Mesendoderm (in vitro differentiated cells): ENCODE results near the gene PXYLP1.
A peak's percentile ranks its signal among the peaks of the same experiment; 100 is the strongest.

ENCODE experiments used
- DNase-seq: peaks from one replicate; pipeline ENCODE4 v3.0.0; 2013
- H2AK5ac ChIP-seq: 2 replicates; pipeline ENCODE4 v1.6.1; 2013; ENCODE audit warnings: low read length, inconsistent platforms
- H2BK120ac ChIP-seq: 2 replicates; pipeline ENCODE4 v1.6.1; 2013; ENCODE audit warnings: low read depth, mild to moderate bottlenecking, low read length, moderate library complexity, mixed read lengths
- H2BK15ac ChIP-seq: replicated peaks from 2 replicates; pipeline ENCODE4 v1.6.1; 2013; ENCODE audit warnings: low read depth, mild to moderate bottlenecking, moderate library complexity
- H2BK5ac ChIP-seq: 2 replicates; pipeline ENCODE4 v1.6.1; 2013; ENCODE audit warnings: low read length, inconsistent platforms
- H3K18ac ChIP-seq: 2 replicates; pipeline ENCODE4 v1.6.1; 2013; ENCODE audit warnings: mild to moderate bottlenecking, low read length, mixed read lengths
- H3K23ac ChIP-seq: one replicate; pipeline ENCODE4 v1.6.1; 2013; ENCODE audit warnings: low read length
- H3K27ac ChIP-seq: 2 replicates; pipeline ENCODE4 v1.5.1; 2013; ENCODE audit warnings: low read depth, mild to moderate bottlenecking, inconsistent platforms, low read length, moderate library complexity
- H3K27me3 ChIP-seq: 2 replicates; pipeline ENCODE4 v1.6.1; 2013; ENCODE audit warnings: low read length, control low read depth, mild to moderate bottlenecking, inconsistent platforms; ENCODE audit not compliant: insufficient read depth, poor library complexity
- H3K36me3 ChIP-seq: 2 replicates; pipeline ENCODE4 v1.6.1; 2013; ENCODE audit warnings: low read length, inconsistent platforms; ENCODE audit not compliant: control insufficient read depth, insufficient read depth
- H3K4ac ChIP-seq: one replicate; pipeline ENCODE4 v1.6.1; 2013; ENCODE audit warnings: low read depth, mild to moderate bottlenecking, low read length, moderate library complexity
- H3K4me1 ChIP-seq: 2 replicates; pipeline ENCODE4 v1.6.1; 2013; ENCODE audit warnings: low read depth, low read length, inconsistent platforms; ENCODE audit not compliant: control insufficient read depth
- H3K4me2 ChIP-seq: 2 replicates; pipeline ENCODE4 v1.6.1; 2013; ENCODE audit warnings: low read length
- H3K4me3 ChIP-seq: 2 replicates; pipeline ENCODE4 v1.5.1; 2013; ENCODE audit warnings: mild to moderate bottlenecking, low read length
- H3K56ac ChIP-seq: one replicate; pipeline ENCODE4 v1.6.1; 2013; ENCODE audit warnings: low read length
- H3K79me1 ChIP-seq: 2 replicates; pipeline ENCODE4 v1.6.1; 2013; ENCODE audit warnings: low read length, inconsistent platforms
- H3K79me2 ChIP-seq: 2 replicates; pipeline ENCODE4 v1.6.1; 2013; ENCODE audit warnings: mild to moderate bottlenecking, low read length; ENCODE audit not compliant: control insufficient read depth, insufficient read depth
- H3K9ac ChIP-seq: 2 replicates; pipeline ENCODE4 v1.6.1; 2013; ENCODE audit warnings: low read length, inconsistent platforms
- H4K5ac ChIP-seq: one replicate; pipeline ENCODE4 v1.6.1; 2013; ENCODE audit warnings: low read length
- H4K8ac ChIP-seq: one replicate; pipeline ENCODE4 v1.6.1; 2013; ENCODE audit warnings: low read depth, mild to moderate bottlenecking, control low read depth, low read length, moderate library complexity
- WGBS: extraction: QIAGEN DNeasy Blood & Tissue Kit; methylation state at CpG from one replicate; pipeline ENCODE4 v1.1.7; 2013; ENCODE audit warnings: low lambda C conversion rate, missing lambda C conversion rate; ENCODE audit not compliant: insufficient coverage; ENCODE audit errors: extremely low coverage; 5-methylcytosine and 5-hydroxymethylcytosine counted together

PXYLP1 gene

GRCh38 chr3:141320399-141321108, 88.9 kb downstream of the PXYLP1 start:
- Histone ChIP-seq H3K56ac (no peak overlapping the region), H3K36me3 (no peaks in the 10 kb centered on the region), H3K23ac (no peak overlapping the region), H3K79me1 (no peaks in the 10 kb centered on the region), H4K8ac (no peak overlapping the region), H3K4ac (no peak overlapping the region), H3K9ac (no peak overlapping the region), H2BK15ac (no peak overlapping the region), H3K27me3 (no peaks in the 10 kb centered on the region), H3K27ac (no peak overlapping the region), H3K18ac (no peak overlapping the region), H2BK120ac (no peak overlapping the region), H3K79me2 (no peaks in the 10 kb centered on the region), H4K5ac (no peak overlapping the region), H3K4me1 (no peaks in the 10 kb centered on the region), H2AK5ac (no peak overlapping the region), H3K4me3 (no peak overlapping the region), H3K4me2 (no peak overlapping the region), H2BK5ac (no peak overlapping the region)
- no peak for DNase-seq

GRCh38 chr3:141321109-141321497, 89.5 kb downstream of the PXYLP1 start:
- Histone ChIP-seq H3K36me3 (no peaks in the 10 kb centered on the region), H3K4me2 (no peak overlapping the region), H2AK5ac (no peak overlapping the region), H3K4me1 (no peaks in the 10 kb centered on the region), H2BK5ac (no peak overlapping the region), H3K4ac (no peak overlapping the region), H3K79me1 (no peaks in the 10 kb centered on the region), H3K4me3 (no peak overlapping the region), H3K79me2 (no peaks in the 10 kb centered on the region), H2BK15ac (no peak overlapping the region), H3K18ac (no peak overlapping the region), H3K23ac (no peak overlapping the region), H4K5ac (no peak overlapping the region), H3K56ac (no peak overlapping the region), H3K9ac (no peak overlapping the region), H2BK120ac (no peak overlapping the region), H3K27me3 (no peaks in the 10 kb centered on the region), H3K27ac (no peak overlapping the region), H4K8ac (no peak overlapping the region)
- no CpG with 5 or more reads among the region's 1 CpG for WGBS
- DNase-seq = no peak

DNA sequence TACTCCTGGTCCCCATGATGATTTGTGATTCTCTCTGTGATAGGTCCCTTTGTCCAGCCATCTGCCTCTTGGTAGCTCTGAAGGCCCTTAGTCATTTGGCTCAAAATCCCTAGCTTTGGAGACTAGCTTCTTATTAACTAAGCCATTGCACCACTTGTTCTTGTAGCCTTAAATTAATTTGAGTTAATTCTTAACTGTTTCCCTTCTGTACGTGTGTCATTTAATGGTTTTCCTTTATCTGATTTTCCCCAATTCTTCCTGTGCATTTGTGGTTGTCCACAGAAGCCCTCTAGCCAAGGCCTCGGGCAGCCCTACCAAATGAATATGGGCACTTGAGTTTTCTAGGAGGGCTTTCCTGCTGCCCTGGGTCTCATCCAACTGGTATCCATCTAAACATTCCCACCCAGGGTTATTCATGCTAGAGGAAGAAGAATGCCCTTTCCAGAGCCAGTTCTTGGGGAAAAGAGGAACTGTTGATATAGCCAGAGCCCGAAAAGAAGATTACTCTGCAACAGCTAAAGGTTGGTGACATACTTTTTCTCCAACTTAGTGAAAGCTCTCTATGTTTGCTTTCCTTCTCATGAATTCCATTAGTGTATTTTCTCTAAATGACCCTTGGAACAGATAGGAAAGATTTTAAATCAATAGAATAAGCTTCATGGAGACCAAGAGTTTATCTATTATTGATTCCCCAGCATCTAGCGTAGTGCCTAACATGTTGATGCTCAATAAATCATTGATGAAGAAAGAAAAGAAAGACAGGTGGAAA, 92.5 kb downstream of the PXYLP1 start:
- Histone ChIP-seq H3K36me3 (no peaks in the 10 kb centered on the region), H2BK5ac (no peak overlapping the region), H4K5ac (no peak overlapping the region), H3K27ac (no peak overlapping the region), H3K23ac (no peak overlapping the region), H3K79me1 (no peaks in the 10 kb centered on the region), H3K27me3 (no peaks in the 10 kb centered on the region), H3K4me1 (peaks cover 9% of the 10 kb centered on the region), H2BK120ac (no peak overlapping the region), H4K8ac (no peak overlapping the region), H2BK15ac (peak overlapping the region; percentile 41), H3K4ac (peak overlapping the region; percentile 59), H3K79me2 (no peaks in the 10 kb centered on the region), H3K4me3 (no peak overlapping the region), H2AK5ac (no peak overlapping the region), H3K56ac (no peak overlapping the region), H3K9ac (no peak overlapping the region), H3K4me2 (no peak overlapping the region), H3K18ac (no peak overlapping the region)
- WGBS = no CpG with 5 or more reads among the region's 4 CpGs
- DNase-seq = no peak

- no peak for DNase-seq
- Histone ChIP-seq H3K4me2 (no peak overlapping the region), H4K8ac (no peak overlapping the region), H3K4me3 (no peak overlapping the region), H3K23ac (no peak overlapping the region), H2BK15ac (no peak overlapping the region), H3K79me2 (no peaks in the 10 kb centered on the region), H3K4ac (no peak overlapping the region), H3K18ac (no peak overlapping the region), H2BK120ac (no peak overlapping the region), H4K5ac (no peak overlapping the region), H2BK5ac (no peak overlapping the region), H3K9ac (no peak overlapping the region), H3K79me1 (no peaks in the 10 kb centered on the region), H3K56ac (no peak overlapping the region), H3K27ac (no peak overlapping the region), H3K36me3 (no peaks in the 10 kb centered on the region), H3K4me1 (peaks cover 9% of the 10 kb centered on the region), H2AK5ac (no peak overlapping the region), H3K27me3 (no peaks in the 10 kb centered on the region)
These were observed 94.5 kb downstream of the PXYLP1 start for GRCh38 chr3:141326123-141326522.

DNA sequence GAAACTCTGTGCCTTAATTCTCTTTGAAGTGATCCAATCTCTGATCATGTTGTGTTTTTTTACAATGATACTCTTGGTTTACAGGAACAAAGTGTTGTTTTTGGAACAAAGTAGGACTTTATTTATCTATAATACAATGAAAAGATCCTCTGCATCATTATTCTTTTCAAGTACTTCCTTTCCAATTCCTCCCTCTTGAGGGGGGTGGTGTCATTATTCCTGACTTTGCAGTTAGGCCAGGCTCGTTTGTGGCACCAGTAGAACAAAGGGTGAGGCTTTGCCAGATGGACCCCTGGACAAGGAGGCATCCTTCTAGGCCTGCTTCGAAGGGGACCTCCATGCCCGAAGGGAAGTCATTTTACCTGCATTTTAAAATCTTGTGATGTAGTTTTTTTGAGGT, 95.0 kb downstream of the PXYLP1 start:
- no peak overlapping the region for H3K18ac ChIP-seq
- H3K79me1 ChIP-seq = no peaks in the 10 kb centered on the region
- H2AK5ac ChIP-seq = no peak overlapping the region
- no peak overlapping the region for H4K5ac ChIP-seq
- H3K36me3 ChIP-seq = no peaks in the 10 kb centered on the region
- H3K4me1 ChIP-seq = peaks cover 9% of the 10 kb centered on the region
- no peak overlapping the region for H2BK120ac ChIP-seq
- no peak overlapping the region for H3K23ac ChIP-seq
- no peaks in the 10 kb centered on the region for H3K79me2 ChIP-seq
- H3K4me3 ChIP-seq = no peak overlapping the region
- no peak overlapping the region for H3K9ac ChIP-seq
- no peak overlapping the region for H2BK15ac ChIP-seq
- no peak overlapping the region for H2BK5ac ChIP-seq
- H4K8ac ChIP-seq = no peak overlapping the region
- no peak for DNase-seq
- no peaks in the 10 kb centered on the region for H3K27me3 ChIP-seq
- H3K27ac ChIP-seq = no peak overlapping the region
- no CpG with 5 or more reads among the region's 3 CpGs for WGBS
- H3K4me2 ChIP-seq = no peak overlapping the region
- H3K56ac ChIP-seq = peak overlapping the region; percentile 52
- no peak overlapping the region for H3K4ac ChIP-seq
